HAP-1 (cell line): ENCODE results near the gene TRAPPC12.
"Not testable (repeated sequence)": the region's sequence is repeated elsewhere in the genome, so short reads cannot be mapped to it uniquely, and the experiment has no call there.

Experiments used
- DNase-seq, 2 experiments: peaks; one replicate each; pipeline ENCODE4 v3.0.0-alpha.2; 2016 to 2020; ENCODE audit warnings: low spot score in 2 of 2
- H3K27me3 ChIP-seq: fragments of 250-450 bp; sonication (Bioruptor Pico); 2 replicates; pipeline ENCODE4 v1.5.1; 2020; ENCODE audit warnings: low read depth, mild to moderate bottlenecking, moderate library complexity
- H3K36me3 ChIP-seq: fragments of 250-450 bp; sonication (Bioruptor Pico); replicated peaks from 2 replicates; pipeline ENCODE4 v1.5.1; 2020; ENCODE audit warnings: mild to moderate bottlenecking
- H3K4me1 ChIP-seq: fragments of 250-450 bp; sonication (Bioruptor Pico); 2 replicates; pipeline ENCODE4 v1.5.1; 2020; ENCODE audit warnings: mild to moderate bottlenecking
- H3K4me3 ChIP-seq: fragments of 250-450 bp; sonication (Bioruptor Pico); 2 replicates; pipeline ENCODE4 v1.5.1; 2020; ENCODE audit warnings: mild to moderate bottlenecking, moderate library complexity
- H3K9me3 ChIP-seq: fragments of 250-450 bp; sonication (Bioruptor Pico); 2 replicates; pipeline ENCODE4 v1.5.1; 2020; ENCODE audit warnings: mild to moderate bottlenecking, moderate library complexity
- in situ Hi-C: fragments of 300-500 bp; cut with MboI; formaldehyde crosslinking; loops from 3 replicates; pipeline ENCODE4 v1.14.3; 2020; ENCODE audit warnings: low sequenced_read_pairs, inconsistent platforms, mixed read lengths

The TRAPPC12 gene

GRCh38 chr2:3355951-3356569 is 23.4 kb upstream of the TRAPPC12 start:
- no peak for DNase-seq
- peaks cover 13% of the 10 kb centered on the region for H3K36me3 ChIP-seq

GRCh38 chr2:3356799-3357198 is 22.7 kb upstream of the TRAPPC12 start:
- no peak for DNase-seq
- no peaks in the 10 kb centered on the region for H3K4me1 ChIP-seq
- H3K36me3 ChIP-seq, result peaks cover 13% of the 10 kb centered on the region
- in situ Hi-C loops, result no loop called here
- H3K27me3 ChIP-seq, result no peaks in the 10 kb centered on the region
- no peak overlapping the region for H3K4me3 ChIP-seq
- no peaks in the 10 kb centered on the region for H3K9me3 ChIP-seq

More at GRCh38 chr2:3355951-3356569, 23.4 kb upstream of the TRAPPC12 start:
- no peaks in the 10 kb centered on the region for H3K9me3 ChIP-seq
- no peak overlapping the region for H3K4me3 ChIP-seq
- no peaks in the 10 kb centered on the region for H3K27me3 ChIP-seq
- no peaks in the 10 kb centered on the region for H3K4me1 ChIP-seq
- in situ Hi-C loops, result no loop called here

GRCh38 chr2:3357446-3357845 is 22.0 kb upstream of the TRAPPC12 start:
- H3K4me3 ChIP-seq, in situ Hi-C loops, H3K27me3 ChIP-seq, H3K9me3 ChIP-seq, H3K4me1 ChIP-seq, DNase-seq: not testable (repeated sequence)
- H3K36me3 ChIP-seq, result peaks cover 13% of the 10 kb centered on the region

GRCh38 chr2:3357926-3358325 is 21.6 kb upstream of the TRAPPC12 start:
- no peak for DNase-seq
- in situ Hi-C loops, result no loop called here
- Histone ChIP-seq H3K36me3 (peaks cover 8% of the 10 kb centered on the region), H3K27me3 (no peaks in the 10 kb centered on the region), H3K4me1 (no peaks in the 10 kb centered on the region), H3K9me3 (no peaks in the 10 kb centered on the region), H3K4me3 (no peak overlapping the region)

- no peaks in the 10 kb centered on the region for H3K4me1 ChIP-seq
- H3K36me3 ChIP-seq, result no peaks in the 10 kb centered on the region
- no peaks in the 10 kb centered on the region for H3K9me3 ChIP-seq
- no peak for DNase-seq
- no peak overlapping the region for H3K4me3 ChIP-seq
- in situ Hi-C loops, result no loop called here
- no peaks in the 10 kb centered on the region for H3K27me3 ChIP-seq
These were observed 17.7 kb upstream of the TRAPPC12 start for GRCh38 chr2:3361518-3362389.

GRCh38 chr2:3365219-3365618 is 14.3 kb upstream of the TRAPPC12 start:
- in situ Hi-C loops, result no loop called here
- DNase-seq, result no peak

GRCh38 chr2:3368261-3368722 is 11.2 kb upstream of the TRAPPC12 start:
- H3K36me3 ChIP-seq, result no peaks in the 10 kb centered on the region
- H3K27me3 ChIP-seq, result no peaks in the 10 kb centered on the region
- in situ Hi-C loops, result no loop called here
- H3K4me3 ChIP-seq, result no peak overlapping the region
- no peak for DNase-seq
- no peaks in the 10 kb centered on the region for H3K9me3 ChIP-seq
- H3K4me1 ChIP-seq, result no peaks in the 10 kb centered on the region

More at GRCh38 chr2:3365219-3365618, 14.3 kb upstream of the TRAPPC12 start:
- Histone ChIP-seq H3K4me1 (no peaks in the 10 kb centered on the region), H3K36me3 (no peaks in the 10 kb centered on the region), H3K9me3 (no peaks in the 10 kb centered on the region), H3K4me3 (no peak overlapping the region), H3K27me3 (no peaks in the 10 kb centered on the region)

- H3K9me3 ChIP-seq, H3K4me3 ChIP-seq, DNase-seq, H3K36me3 ChIP-seq, H3K4me1 ChIP-seq, H3K27me3 ChIP-seq, in situ Hi-C loops: not testable (repeated sequence)
These were observed 9.9 kb upstream of the TRAPPC12 start for GRCh38 chr2:3369340-3370181.

- no peak for DNase-seq
- Histone ChIP-seq H3K4me3 (peak overlapping the region; percentile 76), H3K27me3 (no peaks in the 10 kb centered on the region), H3K36me3 (peaks cover 6% of the 10 kb centered on the region; the same call in 1 of the 2 replicates), H3K4me1 (peaks cover 20% of the 10 kb centered on the region), H3K9me3 (no peaks in the 10 kb centered on the region)
- in situ Hi-C loops, result no loop called here
These were observed 2.7 kb upstream of the TRAPPC12 start for GRCh38 chr2:3376821-3377220.

- DNase-seq, result peak in 1 of 2 experiments; percentile 18
- Histone ChIP-seq H3K9me3 (no peaks in the 10 kb centered on the region), H3K36me3 (peaks cover 6% of the 10 kb centered on the region; the same call in 1 of the 2 replicates), H3K27me3 (no peaks in the 10 kb centered on the region), H3K4me1 (peaks cover 20% of the 10 kb centered on the region), H3K4me3 (peak overlapping the region; percentile 76)
- in situ Hi-C loops, result no loop called here
These were observed 2.2 kb upstream of the TRAPPC12 start for GRCh38 chr2:3377279-3377611.

GRCh38 chr2:3377612-3378432 is 1.7 kb upstream of the TRAPPC12 start, which contains the start of gene EIPR1:
Gene EIPR1 (minus strand): TSS chr2:3377818. CDS start chr2:3377689, 129 bp downstream.
- in situ Hi-C loops, result no loop called here
- DNase-seq, result peak; percentile 97
- Histone ChIP-seq H3K4me3 (peak within 1 kb of the TSS; percentile 76), H3K27me3 (no peaks in the 10 kb centered on the region), H3K4me1 (peaks cover 20% of the 10 kb centered on the region), H3K9me3 (no peaks in the 10 kb centered on the region), H3K36me3 (peaks cover 6% of the 10 kb centered on the region; the same call in 1 of the 2 replicates)

GRCh38 chr2:3379339-3379646 is 201 bp upstream of the TRAPPC12 start:
- in situ Hi-C loops, result no loop called here
- no peak for DNase-seq

GRCh38 chr2:3386448-3386958 is 7.0 kb downstream of the TRAPPC12 start:
- no peak for DNase-seq
- Histone ChIP-seq H3K9me3 (no peaks in the 10 kb centered on the region), H3K36me3 (peaks cover 20% of the 10 kb centered on the region), H3K27me3 (no peaks in the 10 kb centered on the region), H3K4me3 (no peak overlapping the region), H3K4me1 (no peaks in the 10 kb centered on the region)
- in situ Hi-C loops, result no loop called here

More at GRCh38 chr2:3379339-3379646, 201 bp upstream of the TRAPPC12 start:
- peaks cover 20% of the 10 kb centered on the region for H3K4me1 ChIP-seq
- peaks cover 6% of the 10 kb centered on the region; the same call in 1 of the 2 replicates for H3K36me3 ChIP-seq
- H3K4me3 ChIP-seq, result peak overlapping the region; percentile 84
- no peaks in the 10 kb centered on the region for H3K9me3 ChIP-seq
- no peaks in the 10 kb centered on the region for H3K27me3 ChIP-seq
